GM20000 (cell line): Measurements from ENCODE around the gene TMOD3.

Experiments used
- DNase-seq: peaks from one replicate; pipeline ENCODE4 v3.0.0; 2012; ENCODE audit warnings: low spot score
- TF ChIP-seq, protein P1 (sequence below): IDR thresholded peaks from 2 replicates; pipeline ENCODE4 v1.5.1; 2012; ENCODE audit warnings: mild to moderate bottlenecking, control low read depth; ENCODE audit errors: extremely low read depth, missing control alignments

Gene TMOD3

DNA sequence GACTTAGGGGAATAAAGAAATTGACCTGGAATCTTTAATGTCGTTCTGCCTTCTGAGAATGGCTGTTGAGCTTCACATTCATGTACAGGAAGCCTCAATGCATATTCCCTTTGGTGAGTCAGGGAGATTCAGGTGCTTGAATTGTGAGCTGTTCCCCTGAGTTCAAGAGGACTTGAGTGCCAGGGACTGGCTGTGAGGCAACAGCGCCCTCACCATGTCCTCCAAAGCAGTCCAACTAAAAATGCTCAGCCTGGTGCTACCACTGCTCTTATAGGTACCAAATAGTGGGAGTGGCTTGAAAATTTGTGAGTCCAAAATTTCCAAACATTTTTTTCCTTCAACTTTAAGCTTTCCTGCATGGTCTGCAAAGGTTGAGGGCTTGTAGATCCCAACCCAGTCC lies 88.0 kb downstream of the TMOD3 start:
- TF ChIP-seq, protein P1, sequence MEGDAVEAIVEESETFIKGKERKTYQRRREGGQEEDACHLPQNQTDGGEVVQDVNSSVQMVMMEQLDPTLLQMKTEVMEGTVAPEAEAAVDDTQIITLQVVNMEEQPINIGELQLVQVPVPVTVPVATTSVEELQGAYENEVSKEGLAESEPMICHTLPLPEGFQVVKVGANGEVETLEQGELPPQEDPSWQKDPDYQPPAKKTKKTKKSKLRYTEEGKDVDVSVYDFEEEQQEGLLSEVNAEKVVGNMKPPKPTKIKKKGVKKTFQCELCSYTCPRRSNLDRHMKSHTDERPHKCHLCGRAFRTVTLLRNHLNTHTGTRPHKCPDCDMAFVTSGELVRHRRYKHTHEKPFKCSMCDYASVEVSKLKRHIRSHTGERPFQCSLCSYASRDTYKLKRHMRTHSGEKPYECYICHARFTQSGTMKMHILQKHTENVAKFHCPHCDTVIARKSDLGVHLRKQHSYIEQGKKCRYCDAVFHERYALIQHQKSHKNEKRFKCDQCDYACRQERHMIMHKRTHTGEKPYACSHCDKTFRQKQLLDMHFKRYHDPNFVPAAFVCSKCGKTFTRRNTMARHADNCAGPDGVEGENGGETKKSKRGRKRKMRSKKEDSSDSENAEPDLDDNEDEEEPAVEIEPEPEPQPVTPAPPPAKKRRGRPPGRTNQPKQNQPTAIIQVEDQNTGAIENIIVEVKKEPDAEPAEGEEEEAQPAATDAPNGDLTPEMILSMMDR, result no peak
- no peak for DNase-seq

DNA sequence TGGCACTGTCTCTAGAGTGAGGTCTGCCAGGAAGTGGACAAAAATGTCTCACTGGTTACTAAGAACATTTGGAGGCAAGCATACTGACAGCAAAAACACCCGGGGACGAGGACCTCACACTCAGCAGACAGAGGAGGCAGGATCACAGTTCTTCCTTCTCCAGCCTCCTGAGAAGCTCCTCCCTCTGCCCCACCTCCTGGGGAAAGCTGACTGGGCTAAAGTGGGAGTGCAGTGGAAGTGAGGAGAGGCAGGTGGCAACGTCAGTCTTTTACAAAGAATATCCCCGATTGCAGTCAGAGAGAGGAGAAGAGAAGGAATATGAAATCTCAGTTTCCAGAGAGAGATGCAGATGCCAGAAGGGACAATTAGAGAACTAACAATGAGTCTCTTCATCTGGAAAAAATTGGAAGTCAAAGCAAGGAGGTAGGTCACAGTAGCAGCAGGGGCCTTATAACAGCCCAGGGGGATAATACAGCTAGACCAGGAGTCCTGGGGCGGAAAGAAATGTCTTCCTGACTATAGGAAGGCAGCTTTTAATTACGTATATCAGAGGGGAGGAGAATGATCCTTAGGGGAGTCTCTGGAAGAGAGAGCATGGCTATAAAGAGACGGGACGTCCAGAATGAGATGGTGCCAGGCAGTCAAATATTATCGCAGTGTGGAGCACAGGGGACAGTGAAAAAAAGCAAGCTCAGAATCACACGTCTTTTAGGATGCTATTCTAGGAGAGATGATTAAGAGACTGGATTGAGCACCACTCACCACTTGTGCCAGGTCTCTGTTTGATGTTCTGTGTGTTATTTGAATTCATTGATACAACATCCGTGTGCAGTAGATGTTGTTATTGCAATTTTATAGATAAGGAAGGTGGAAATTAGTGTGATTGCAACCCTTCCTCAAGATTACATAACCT lies 95.0 kb downstream of the TMOD3 start:
- no peak for DNase-seq
- TF ChIP-seq, protein P1, result no peak

DNA sequence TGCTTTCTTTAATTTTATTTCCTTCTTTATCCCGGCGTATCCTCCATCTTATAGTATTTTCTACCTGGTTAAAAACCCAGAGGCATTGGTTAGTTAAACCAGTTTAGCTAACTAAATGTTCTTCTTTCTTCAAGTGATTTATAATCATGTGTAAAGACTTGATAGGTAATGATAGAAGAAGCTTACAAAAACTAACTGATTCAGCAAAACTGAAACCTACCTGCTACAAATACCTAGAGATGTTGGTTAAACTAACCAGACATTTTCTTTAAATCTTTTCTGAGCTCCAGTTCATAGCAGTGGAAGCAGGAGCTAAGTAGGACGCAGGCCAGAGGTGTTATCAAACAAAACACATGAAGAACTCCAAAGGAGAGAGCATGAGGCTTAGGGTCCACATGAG lies 97.4 kb downstream of the TMOD3 start:
- TF ChIP-seq, protein P1, result no peak
- DNase-seq, result no peak

DNA sequence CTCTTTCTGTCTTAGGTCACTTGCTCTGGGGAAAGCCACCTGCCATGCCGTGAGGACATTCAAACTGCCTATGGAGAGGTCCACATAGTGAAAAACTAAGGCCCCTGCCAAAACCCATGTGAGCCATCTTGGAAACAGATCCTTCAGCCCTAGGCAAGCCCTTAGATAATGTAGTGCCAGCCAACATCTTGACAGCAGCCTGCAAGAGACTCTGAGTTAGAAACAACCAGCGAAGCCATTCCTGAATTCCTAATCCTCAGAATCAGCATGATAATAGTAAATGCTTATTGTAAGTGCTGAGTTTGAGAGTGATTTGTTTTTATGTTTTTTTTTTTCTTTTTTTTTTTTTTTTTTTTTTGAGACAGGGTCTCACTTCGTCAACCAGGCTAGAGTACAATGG lies 101.6 kb downstream of the TMOD3 start:
- TF ChIP-seq, protein P1, result no peak
- DNase-seq, result no peak

DNA sequence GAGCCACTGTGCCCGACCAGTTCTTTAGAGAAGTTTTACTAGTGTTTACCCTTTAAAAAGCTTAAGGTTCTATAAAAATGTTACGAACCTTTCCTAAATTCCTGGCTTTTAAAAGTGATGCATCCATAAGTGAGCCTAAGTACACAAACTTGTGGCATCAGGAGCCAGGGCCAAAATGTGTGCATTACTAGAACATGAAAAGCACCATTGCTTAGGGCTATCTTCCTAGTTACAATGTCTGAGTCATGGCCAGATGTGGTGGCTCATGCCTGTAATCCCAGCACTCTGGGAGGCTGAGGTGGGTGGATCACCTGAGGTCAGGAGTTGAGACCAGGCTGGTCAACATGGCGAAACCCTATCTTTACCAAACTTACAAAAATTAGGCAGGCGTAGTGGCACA lies 102.2 kb downstream of the TMOD3 start:
- TF ChIP-seq, protein P1, result no peak
- DNase-seq, result no peak

DNA sequence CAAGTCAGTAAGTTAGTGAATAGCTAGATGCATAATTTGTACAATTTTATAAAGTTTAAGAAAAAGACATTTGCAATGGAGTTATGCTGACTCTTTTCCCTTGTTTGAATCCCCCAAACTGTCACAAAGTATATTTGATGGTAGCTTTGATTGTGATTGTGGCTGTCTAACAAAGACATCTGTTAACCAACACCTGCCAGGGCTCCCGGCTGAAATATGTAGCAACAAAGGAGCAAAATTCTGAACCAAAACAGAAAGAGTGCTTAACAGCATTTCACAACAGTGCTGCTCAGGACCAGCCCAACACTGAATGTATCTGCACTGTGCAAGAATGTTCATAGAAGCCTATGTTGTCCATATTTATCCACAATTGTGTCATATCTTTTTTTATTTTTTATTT lies 102.7 kb downstream of the TMOD3 start:
- TF ChIP-seq, protein P1, result no peak
- no peak for DNase-seq

DNA sequence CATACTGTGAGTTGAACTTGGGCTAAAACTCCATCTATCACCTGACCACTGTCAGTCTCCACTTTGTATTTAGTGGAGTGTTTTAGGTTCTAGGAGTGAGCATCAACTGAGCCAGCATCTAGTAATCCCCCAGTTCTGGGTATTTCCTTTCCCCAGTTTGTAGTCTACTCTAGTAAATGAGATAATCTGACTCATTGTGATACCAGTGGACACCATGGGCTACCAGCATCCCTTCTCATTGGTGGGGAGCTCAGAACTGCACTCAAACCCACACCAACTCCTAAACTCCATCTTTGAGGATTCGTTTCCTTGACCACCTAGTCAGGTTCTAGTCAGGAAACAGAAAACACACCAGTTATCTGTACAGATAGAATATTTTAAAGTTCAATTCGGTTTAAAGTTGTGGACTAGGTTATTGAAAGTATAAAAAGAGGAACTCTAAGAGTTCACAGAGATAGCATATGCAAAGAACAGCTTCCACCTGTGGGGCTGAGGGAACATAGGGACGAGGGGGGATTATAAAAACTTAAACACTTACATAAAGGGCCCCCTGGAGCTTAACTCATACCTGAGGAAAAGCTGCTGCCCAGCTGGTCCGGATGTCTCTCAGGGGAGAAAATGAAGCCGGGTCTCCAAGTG lies 106.1 kb downstream of the TMOD3 start:
- peak; percentile 70 for DNase-seq
- TF ChIP-seq, protein P1, result no peak
